Astrocyte (in vitro differentiated cells and primary cell): ENCODE results near the gene TMOD3. TPM values are rescaled to one million over a fixed set of nuclear protein-coding genes. Genes with fewer than 3 reads are reported as not detected.
A peak's percentile ranks its signal among the peaks of the same experiment; 100 is the strongest.

ENCODE experiments used
- DNase-seq: peaks from one replicate; pipeline ENCODE4 v3.0.0-alpha.2; 2010; ENCODE audit warnings: low read depth
- FAIRE-seq: peaks from 2 replicates; lab custom pipeline; 2011; peaks lifted over from hg19 to GRCh38; lab: Jason Lieb, UNC
- H2AFZ ChIP-seq: 2 replicates; pipeline ENCODE4 v1.6.0; 2012; ENCODE audit warnings: low read depth, low read length, inconsistent platforms
- H3K27ac ChIP-seq: 2 replicates; pipeline ENCODE4 v1.5.1; 2011; ENCODE audit warnings: low read depth, low read length, inconsistent platforms
- H3K27me3 ChIP-seq: 2 replicates; pipeline ENCODE4 v1.6.0; 2011; ENCODE audit warnings: low read length, inconsistent platforms; ENCODE audit not compliant: insufficient read depth
- H3K36me3 ChIP-seq: 2 replicates; pipeline ENCODE4 v1.5.1; 2011; ENCODE audit warnings: low read length, inconsistent platforms; ENCODE audit not compliant: insufficient read depth
- H3K4me1 ChIP-seq: 2 replicates; pipeline ENCODE4 v1.5.1; 2011; ENCODE audit warnings: low read length, inconsistent platforms; ENCODE audit not compliant: insufficient read depth
- H3K4me2 ChIP-seq: 2 replicates; pipeline ENCODE4 v1.6.0; 2012; ENCODE audit warnings: low read length, inconsistent platforms
- H3K4me3 ChIP-seq: 2 replicates; pipeline ENCODE4 v1.5.1; 2011; ENCODE audit warnings: low read depth, mild to moderate bottlenecking, low read length, inconsistent platforms; ENCODE audit not compliant: insufficient read depth
- H3K79me2 ChIP-seq: 2 replicates; pipeline ENCODE4 v1.6.0; 2012; ENCODE audit warnings: mild to moderate bottlenecking, low read length, inconsistent platforms; ENCODE audit not compliant: insufficient read depth
- H3K9ac ChIP-seq: 2 replicates; pipeline ENCODE4 v1.6.0; 2012; ENCODE audit warnings: mild to moderate bottlenecking, low read length, inconsistent platforms
- H3K9me3 ChIP-seq: 2 replicates; pipeline ENCODE4 v1.5.1; 2012; ENCODE audit warnings: low read depth, mild to moderate bottlenecking, low read length, inconsistent platforms; ENCODE audit not compliant: insufficient read depth
- H4K20me1 ChIP-seq: 2 replicates; pipeline ENCODE4 v1.6.0; 2012; ENCODE audit warnings: low read length, inconsistent platforms; ENCODE audit not compliant: insufficient read depth
- H3K27ac Mint-ChIP-seq: one replicate; pipeline ENCODE4 v1.8.0; 2021; ENCODE audit warnings: mild to moderate bottlenecking, mixed read lengths; ENCODE audit not compliant: unreplicated experiment
- H3K27me3 Mint-ChIP-seq: one replicate; pipeline ENCODE4 v1.8.0; 2021; ENCODE audit warnings: low read depth, mixed read lengths; ENCODE audit not compliant: unreplicated experiment
- H3K36me3 Mint-ChIP-seq: one replicate; pipeline ENCODE4 v1.8.0; 2021; ENCODE audit warnings: low read depth, mixed read lengths; ENCODE audit not compliant: unreplicated experiment
- H3K4me1 Mint-ChIP-seq: one replicate; pipeline ENCODE4 v1.8.0; 2021; ENCODE audit warnings: low read depth, mixed read lengths; ENCODE audit not compliant: unreplicated experiment
- H3K4me3 Mint-ChIP-seq: one replicate; pipeline ENCODE4 v1.8.0; 2021; ENCODE audit warnings: mild to moderate bottlenecking, moderate library complexity, mixed read lengths; ENCODE audit not compliant: unreplicated experiment
- H3K9me3 Mint-ChIP-seq: one replicate; pipeline ENCODE4 v1.8.0; 2021; ENCODE audit warnings: mild to moderate bottlenecking, mixed read lengths; ENCODE audit not compliant: unreplicated experiment
- EZH2 ChIP-seq: IDR thresholded peaks from 2 replicates; pipeline ENCODE4 v1.6.1; 2012; ENCODE audit warnings: mild to moderate bottlenecking, low read length, inconsistent platforms; ENCODE audit not compliant: insufficient read depth
- total RNA-seq: library from RNA; stranded (reverse); gene quantifications from 2 replicates; pipeline ENCODE4 v1.2.1, GENCODE V29; 2021
- TF ChIP-seq, protein P1 (sequence below): IDR thresholded peaks from 2 replicates; pipeline ENCODE4 v1.5.1; 2011; ENCODE audit warnings: low read depth, mild to moderate bottlenecking, inconsistent platforms, low read length, moderate library complexity; ENCODE audit not compliant: insufficient read depth

TMOD3 gene
- total RNA-seq, 1 donor from 2014 or later, result 65.2 TPM

GRCh38 chr15:51887887-51888592 is 58.6 kb downstream of the TMOD3 start:
- no peak overlapping the region for H3K27ac ChIP-seq
- H2AFZ ChIP-seq, result no peak overlapping the region
- no peak overlapping the region for H3K9ac ChIP-seq
- no peaks in the 10 kb centered on the region for H3K9me3 ChIP-seq
- peaks cover 15% of the 10 kb centered on the region for H3K4me1 ChIP-seq
- H3K9me3 Mint-ChIP-seq, result peaks cover 4% of the 10 kb centered on the region
- peaks cover 27% of the 10 kb centered on the region for H4K20me1 ChIP-seq
- peaks cover 13% of the 10 kb centered on the region for H3K36me3 ChIP-seq
- H3K4me3 ChIP-seq, result no peak overlapping the region
- no peaks in the 10 kb centered on the region for H3K27me3 Mint-ChIP-seq
- H3K27me3 ChIP-seq, result no peaks in the 10 kb centered on the region
- H3K4me1 Mint-ChIP-seq, result peaks cover 22% of the 10 kb centered on the region
- H3K36me3 Mint-ChIP-seq, result peaks cover 3% of the 10 kb centered on the region
- TF ChIP-seq, protein P1, sequence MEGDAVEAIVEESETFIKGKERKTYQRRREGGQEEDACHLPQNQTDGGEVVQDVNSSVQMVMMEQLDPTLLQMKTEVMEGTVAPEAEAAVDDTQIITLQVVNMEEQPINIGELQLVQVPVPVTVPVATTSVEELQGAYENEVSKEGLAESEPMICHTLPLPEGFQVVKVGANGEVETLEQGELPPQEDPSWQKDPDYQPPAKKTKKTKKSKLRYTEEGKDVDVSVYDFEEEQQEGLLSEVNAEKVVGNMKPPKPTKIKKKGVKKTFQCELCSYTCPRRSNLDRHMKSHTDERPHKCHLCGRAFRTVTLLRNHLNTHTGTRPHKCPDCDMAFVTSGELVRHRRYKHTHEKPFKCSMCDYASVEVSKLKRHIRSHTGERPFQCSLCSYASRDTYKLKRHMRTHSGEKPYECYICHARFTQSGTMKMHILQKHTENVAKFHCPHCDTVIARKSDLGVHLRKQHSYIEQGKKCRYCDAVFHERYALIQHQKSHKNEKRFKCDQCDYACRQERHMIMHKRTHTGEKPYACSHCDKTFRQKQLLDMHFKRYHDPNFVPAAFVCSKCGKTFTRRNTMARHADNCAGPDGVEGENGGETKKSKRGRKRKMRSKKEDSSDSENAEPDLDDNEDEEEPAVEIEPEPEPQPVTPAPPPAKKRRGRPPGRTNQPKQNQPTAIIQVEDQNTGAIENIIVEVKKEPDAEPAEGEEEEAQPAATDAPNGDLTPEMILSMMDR, result no peak
- TF ChIP-seq EZH2, result no peak
- no peak overlapping the region for H3K4me2 ChIP-seq
- DNase-seq (no peak), FAIRE-seq (no peak)
- H3K4me3 Mint-ChIP-seq, result no peak overlapping the region
- H3K79me2 ChIP-seq, result peaks cover 14% of the 10 kb centered on the region
- H3K27ac Mint-ChIP-seq, result no peak overlapping the region

- Histone ChIP-seq H3K4me3 (no peak overlapping the region), H4K20me1 (peaks cover 27% of the 10 kb centered on the region), H3K9me3 (no peaks in the 10 kb centered on the region), H3K79me2 (peaks cover 14% of the 10 kb centered on the region), H3K27me3 (no peaks in the 10 kb centered on the region), H3K36me3 (peaks cover 13% of the 10 kb centered on the region), H3K4me1 (peaks cover 9% of the 10 kb centered on the region), H3K27ac (no peak overlapping the region), H3K4me2 (no peak overlapping the region), H3K9ac (no peak overlapping the region), H2AFZ (no peak overlapping the region)
- no peak for TF ChIP-seq EZH2
- TF ChIP-seq, protein P1, result peak; percentile 80
- H3K9me3 Mint-ChIP-seq, result peaks cover 4% of the 10 kb centered on the region
- FAIRE-seq (no peak), DNase-seq (no peak)
- no peak overlapping the region for H3K4me3 Mint-ChIP-seq
- H3K27ac Mint-ChIP-seq, result peak overlapping the region; percentile 27
- peaks cover 3% of the 10 kb centered on the region for H3K36me3 Mint-ChIP-seq
- no peaks in the 10 kb centered on the region for H3K27me3 Mint-ChIP-seq
- H3K4me1 Mint-ChIP-seq, result peaks cover 17% of the 10 kb centered on the region
Observed at GRCh38 chr15:51888593-51889195, 59.2 kb downstream of the TMOD3 start.

GRCh38 chr15:51889486-51889885 is 60.0 kb downstream of the TMOD3 start:
- no peak overlapping the region for H3K4me3 Mint-ChIP-seq
- no peak for FAIRE-seq

More at GRCh38 chr15:51889486-51889885, 60.0 kb downstream of the TMOD3 start:
- Histone ChIP-seq H3K79me2 (peaks cover 6% of the 10 kb centered on the region), H3K9ac (no peak overlapping the region), H3K4me3 (no peak overlapping the region), H3K9me3 (no peaks in the 10 kb centered on the region), H3K27me3 (no peaks in the 10 kb centered on the region), H4K20me1 (peaks cover 21% of the 10 kb centered on the region), H3K27ac (no peak overlapping the region), H3K36me3 (peaks cover 13% of the 10 kb centered on the region), H2AFZ (no peak overlapping the region), H3K4me2 (no peak overlapping the region), H3K4me1 (peaks cover 3% of the 10 kb centered on the region)
- H3K4me1 Mint-ChIP-seq, result peaks cover 9% of the 10 kb centered on the region
- peaks cover 2% of the 10 kb centered on the region for H3K36me3 Mint-ChIP-seq
- H3K27me3 Mint-ChIP-seq, result no peaks in the 10 kb centered on the region
- peaks cover 4% of the 10 kb centered on the region for H3K9me3 Mint-ChIP-seq
- H3K27ac Mint-ChIP-seq, result no peak overlapping the region
- no peak for DNase-seq
- TF ChIP-seq EZH2, result no peak
- TF ChIP-seq, protein P1, result no peak
